B cell (primary cell): ENCODE data around the gene RCBTB1.
"Not testable (repeated sequence)": the region's sequence is repeated elsewhere in the genome, so short reads cannot be mapped to it uniquely, and the experiment has no call there.

ENCODE experiments used
- EZH2 ChIP-seq: IDR thresholded peaks from 2 replicates; pipeline ENCODE4 v1.6.1; 2012; ENCODE audit warnings: borderline replicate concordance, low read depth, mild to moderate bottlenecking, moderate library complexity, low read length; ENCODE audit not compliant: insufficient read depth, poor library complexity, severe bottlenecking
- TF ChIP-seq, protein P1 (sequence below): fragments of 200-600 bp; IDR thresholded peaks from one replicate; pipeline ENCODE4 v1.8.0; 2022; ENCODE audit warnings: antibody characterized with exemption, mild to moderate bottlenecking

DNA sequence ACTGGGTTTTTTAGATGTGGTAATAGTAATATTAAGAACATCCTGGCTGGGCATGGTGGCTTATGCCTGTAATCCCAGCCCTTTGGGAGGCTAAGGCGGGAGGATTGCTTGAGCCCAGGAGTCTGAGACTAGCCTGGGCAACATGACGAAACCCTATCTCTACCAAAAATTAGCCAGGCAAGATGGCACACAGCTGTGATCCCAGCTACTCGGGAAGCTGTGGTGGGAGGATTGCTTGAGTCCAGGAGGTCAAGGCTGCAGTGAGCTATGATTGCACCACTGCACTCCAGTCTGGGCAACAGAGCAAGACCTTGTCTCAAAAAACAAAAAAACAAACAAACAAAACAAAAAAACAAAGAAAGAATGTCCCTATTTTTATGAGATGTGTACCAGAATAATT, 5.4 kb upstream of the RCBTB1 start:
- TF ChIP-seq, protein P1, sequence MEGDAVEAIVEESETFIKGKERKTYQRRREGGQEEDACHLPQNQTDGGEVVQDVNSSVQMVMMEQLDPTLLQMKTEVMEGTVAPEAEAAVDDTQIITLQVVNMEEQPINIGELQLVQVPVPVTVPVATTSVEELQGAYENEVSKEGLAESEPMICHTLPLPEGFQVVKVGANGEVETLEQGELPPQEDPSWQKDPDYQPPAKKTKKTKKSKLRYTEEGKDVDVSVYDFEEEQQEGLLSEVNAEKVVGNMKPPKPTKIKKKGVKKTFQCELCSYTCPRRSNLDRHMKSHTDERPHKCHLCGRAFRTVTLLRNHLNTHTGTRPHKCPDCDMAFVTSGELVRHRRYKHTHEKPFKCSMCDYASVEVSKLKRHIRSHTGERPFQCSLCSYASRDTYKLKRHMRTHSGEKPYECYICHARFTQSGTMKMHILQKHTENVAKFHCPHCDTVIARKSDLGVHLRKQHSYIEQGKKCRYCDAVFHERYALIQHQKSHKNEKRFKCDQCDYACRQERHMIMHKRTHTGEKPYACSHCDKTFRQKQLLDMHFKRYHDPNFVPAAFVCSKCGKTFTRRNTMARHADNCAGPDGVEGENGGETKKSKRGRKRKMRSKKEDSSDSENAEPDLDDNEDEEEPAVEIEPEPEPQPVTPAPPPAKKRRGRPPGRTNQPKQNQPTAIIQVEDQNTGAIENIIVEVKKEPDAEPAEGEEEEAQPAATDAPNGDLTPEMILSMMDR = not testable (repeated sequence)
- TF ChIP-seq EZH2 = not testable (repeated sequence)
